Measurements from ENCODE around the gene OSGIN1.
A peak's percentile ranks its signal among the peaks of the same experiment; 100 is the strongest.
"Not testable (repeated sequence)": the region's sequence is repeated elsewhere in the genome, so short reads cannot be mapped to it uniquely, and the experiment has no call there.

OSGIN1 gene

GRCh38 chr16:83940630-83941378, 12.2 kb upstream of the OSGIN1 start:
- no peak for DNase-seq (ENCODE audit: low spot score)

GRCh38 chr16:83941546-83941945, 11.5 kb upstream of the OSGIN1 start:
- not testable (repeated sequence) for DNase-seq (ENCODE audit: low spot score)

GRCh38 chr16:83942074-83942473, 11.0 kb upstream of the OSGIN1 start:
- no peak for DNase-seq (ENCODE audit: low spot score)

- DNase-seq (ENCODE audit: low spot score), result no peak
Measured at GRCh38 chr16:83942815-83943515, 10.1 kb upstream of the OSGIN1 start.

GRCh38 chr16:83943516-83944050, 9.5 kb upstream of the OSGIN1 start:
- DNase-seq (ENCODE audit: low spot score), result no peak

- no peak for DNase-seq (ENCODE audit: low spot score)
Measured at GRCh38 chr16:83945587-83945986, 7.5 kb upstream of the OSGIN1 start.

- DNase-seq (ENCODE audit: low spot score), result no peak
Measured at GRCh38 chr16:83946154-83946780, 6.8 kb upstream of the OSGIN1 start.

- DNase-seq (ENCODE audit: low spot score), result no peak
Measured at GRCh38 chr16:83946781-83947566, 6.1 kb upstream of the OSGIN1 start.

GRCh38 chr16:83947642-83948234, 5.3 kb upstream of the OSGIN1 start:
- DNase-seq (ENCODE audit: low spot score), result no peak

GRCh38 chr16:83948914-83949723, 3.9 kb upstream of the OSGIN1 start:
- no peak for DNase-seq (ENCODE audit: low spot score)

- no peak for DNase-seq (ENCODE audit: low spot score)
Measured at GRCh38 chr16:83949724-83950001, 3.4 kb upstream of the OSGIN1 start.

GRCh38 chr16:83950862-83951399, 2.1 kb upstream of the OSGIN1 start:
- not testable (repeated sequence) for DNase-seq (ENCODE audit: low spot score)

GRCh38 chr16:83951544-83951943, 1.5 kb upstream of the OSGIN1 start:
- DNase-seq (ENCODE audit: low spot score), result no peak

- DNase-seq (ENCODE audit: low spot score), result no peak
Measured at GRCh38 chr16:83952587-83952939, 477 bp upstream of the OSGIN1 start.

- DNase-seq (ENCODE audit: low spot score), result no peak
Measured at GRCh38 chr16:83953796-83954576, 946 bp downstream of the OSGIN1 start.

GRCh38 chr16:83954577-83955016, 1.6 kb downstream of the OSGIN1 start:
- DNase-seq (ENCODE audit: low spot score), result no peak

GRCh38 chr16:83955218-83956130, 2.4 kb downstream of the OSGIN1 start:
- DNase-seq (ENCODE audit: low spot score), result no peak

- DNase-seq (ENCODE audit: low spot score), result peak; percentile 52
Measured at GRCh38 chr16:83956336-83957289, 3.6 kb downstream of the OSGIN1 start.
